Measurements from ENCODE around the gene CCDC106.

Gene CCDC106

GRCh38 chr19:55650602-55651230, 2.7 kb downstream of the CCDC106 start:
- DNase-seq (ENCODE audit: low spot score), result no peak

DNA sequence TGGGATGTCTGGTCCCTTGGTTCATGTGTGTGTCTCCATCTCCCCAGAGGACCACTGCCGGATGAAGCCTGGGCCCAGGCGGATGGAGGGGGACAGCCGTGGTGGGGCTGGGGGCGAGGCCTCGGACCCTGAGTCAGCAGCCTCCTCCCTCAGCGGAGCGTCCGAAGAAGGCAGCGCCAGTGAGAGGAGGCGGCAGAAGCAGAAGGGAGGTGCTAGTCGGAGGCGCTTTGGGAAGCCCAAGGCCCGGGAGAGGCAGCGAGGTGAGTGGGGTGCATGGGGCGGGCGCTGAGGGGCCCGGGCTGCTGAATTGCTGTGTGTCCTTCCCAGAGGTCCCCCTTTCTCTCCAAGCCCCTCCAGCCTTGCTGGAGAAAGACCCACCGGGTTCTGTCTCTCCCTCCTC, 3.2 kb downstream of the CCDC106 start:
- DNase-seq (ENCODE audit: low spot score), result no peak

- DNase-seq (ENCODE audit: low spot score), result no peak
These were observed 4.5 kb downstream of the CCDC106 start for GRCh38 chr19:55652311-55653128.

DNA sequence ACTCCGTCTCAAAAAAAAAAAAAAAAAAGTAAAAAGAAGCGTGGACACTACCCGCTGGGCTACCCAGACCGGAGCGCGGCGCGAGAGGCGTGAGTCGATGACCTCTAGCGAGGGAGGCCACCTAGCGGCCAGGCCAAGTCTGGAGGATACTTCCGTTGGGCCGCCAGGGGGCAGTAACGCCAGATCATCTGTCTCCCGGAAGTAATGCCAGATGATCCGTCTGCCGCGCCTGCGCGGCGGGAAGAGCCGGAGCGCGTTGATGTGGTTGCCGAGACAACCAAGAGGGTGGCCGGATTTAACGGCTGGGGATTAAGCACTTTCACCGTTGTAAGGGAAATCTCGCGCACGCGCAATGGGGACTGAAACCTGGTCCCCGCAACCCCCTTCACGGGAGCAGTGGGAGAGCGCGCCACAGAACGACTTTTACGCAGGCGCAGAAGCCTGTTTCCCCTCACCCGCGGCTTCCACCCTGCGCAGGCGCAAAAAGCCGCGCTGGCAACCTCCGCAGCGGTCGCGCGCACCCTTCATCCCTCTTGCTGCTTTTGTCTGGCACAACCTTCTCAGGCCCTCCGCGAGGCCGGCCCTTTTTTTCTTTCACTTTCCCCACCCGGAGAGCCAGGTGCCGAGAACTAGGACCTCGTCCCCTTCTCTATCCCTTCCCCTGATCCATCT, 5.8 kb downstream of the CCDC106 start:
- peak; percentile 99 for DNase-seq (ENCODE audit: low spot score)

DNA sequence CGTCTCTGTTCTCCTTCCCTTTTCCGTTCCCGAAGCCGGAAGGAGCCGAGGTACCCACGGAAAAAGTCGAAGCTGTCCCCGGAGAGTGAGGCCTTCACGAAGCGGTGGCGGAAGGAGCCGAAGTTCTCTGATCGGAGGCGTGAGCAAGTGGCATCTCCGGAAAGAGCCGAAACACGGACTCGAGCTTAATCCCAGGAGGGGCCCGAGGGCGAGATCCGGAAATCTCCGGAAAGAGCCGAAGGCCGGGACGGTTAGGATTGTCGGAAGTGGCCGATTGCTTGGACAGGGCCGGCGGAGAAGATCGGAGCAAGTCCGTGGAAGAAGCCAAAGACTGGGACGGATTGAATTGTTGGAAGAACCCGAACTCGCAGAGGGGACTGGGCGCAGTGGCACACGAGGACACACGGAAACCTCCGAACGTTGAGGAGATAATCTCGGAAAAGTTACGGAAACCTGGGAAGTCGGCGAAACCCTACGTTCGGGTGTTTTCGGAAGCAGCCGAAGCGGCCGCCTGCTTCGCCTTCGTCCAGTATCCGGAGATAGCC, 6.4 kb downstream of the CCDC106 start:
- DNase-seq (ENCODE audit: low spot score), result peak; percentile 100

DNA sequence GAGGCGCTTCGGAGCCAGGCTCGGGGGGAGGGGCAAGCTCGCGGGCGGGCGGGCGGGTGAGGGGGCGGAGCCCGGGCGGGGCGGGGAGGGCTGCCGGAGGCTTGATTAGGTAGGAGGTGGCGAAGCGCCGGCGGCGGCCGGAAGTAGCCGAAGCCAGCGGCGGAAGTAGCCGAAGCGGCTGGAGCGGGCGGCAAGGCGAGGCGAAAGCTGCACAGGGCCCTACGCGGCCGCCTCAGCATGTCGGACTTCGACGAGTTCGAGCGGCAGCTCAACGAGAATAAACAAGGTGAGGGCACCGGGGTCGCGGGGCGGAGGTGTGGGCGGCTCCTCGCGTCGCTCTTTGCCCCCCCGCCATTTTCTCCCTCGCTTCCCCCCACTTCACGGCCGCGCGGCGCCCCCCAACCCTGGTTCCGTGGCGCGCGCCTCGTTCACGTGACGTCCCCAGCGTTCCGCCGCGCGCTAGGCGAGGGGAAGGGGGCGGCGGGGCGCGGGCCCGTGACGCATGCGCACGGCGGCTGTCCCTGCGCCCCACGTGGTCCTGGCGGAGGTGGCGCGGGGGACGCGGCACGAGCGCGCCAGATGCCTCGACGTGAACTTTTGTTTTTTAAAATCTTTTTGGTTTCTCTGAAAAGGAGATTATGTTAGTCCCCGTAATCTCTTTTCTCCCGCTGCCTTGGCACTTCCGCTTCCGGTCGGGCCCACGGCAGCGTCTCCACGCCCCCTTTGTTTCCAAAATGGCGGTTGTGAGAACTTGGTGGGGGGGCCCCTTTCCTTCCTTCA, 7.0 kb downstream of the CCDC106 start, which contains the start of gene U2AF2:
TSS of gene U2AF2 (plus strand) at position 168 of the 780 bp plus-strand sequence. CDS start at position 238, 70 bp downstream.
- peak; percentile 96 for DNase-seq (ENCODE audit: low spot score)

DNA sequence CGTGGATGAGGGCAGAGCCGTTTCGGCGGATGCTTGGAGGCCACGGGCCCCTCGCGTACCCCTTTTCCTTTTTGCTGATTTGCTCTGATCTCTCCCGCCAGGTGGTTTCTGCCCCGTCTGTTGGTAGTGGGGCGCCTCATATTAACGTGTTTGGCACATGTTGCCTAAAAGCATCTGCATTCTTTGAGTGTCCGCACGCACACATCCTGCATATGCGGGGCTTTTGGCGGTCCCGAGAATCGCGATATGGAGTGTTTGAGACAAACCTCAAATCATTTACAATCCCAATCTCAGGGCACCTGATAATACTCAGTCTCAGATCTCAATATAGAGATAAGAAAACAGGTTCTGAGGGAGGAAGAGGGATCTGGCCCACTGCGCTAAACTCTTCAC, 7.6 kb downstream of the CCDC106 start:
- DNase-seq (ENCODE audit: low spot score), result no peak

DNA sequence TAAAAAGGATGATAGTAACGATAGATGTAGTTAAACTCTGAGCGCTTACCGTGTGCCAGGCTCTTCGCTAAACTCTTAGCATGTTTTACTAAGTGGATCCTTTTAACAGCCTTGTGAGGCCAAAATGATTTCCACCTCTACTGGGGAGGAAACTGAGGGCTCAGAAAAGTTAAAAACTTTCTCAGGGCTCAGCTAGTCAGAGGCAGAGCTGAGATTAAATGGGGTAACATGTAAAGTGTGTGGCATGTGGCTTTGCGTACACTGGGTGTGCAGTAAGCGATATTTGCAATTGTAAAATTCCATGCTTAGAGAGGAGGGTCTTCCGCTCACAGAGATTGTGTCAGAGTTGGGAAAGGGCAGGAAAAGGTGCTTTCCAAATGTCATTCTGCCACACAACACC, 8.5 kb downstream of the CCDC106 start:
- no peak for DNase-seq (ENCODE audit: low spot score)

DNA sequence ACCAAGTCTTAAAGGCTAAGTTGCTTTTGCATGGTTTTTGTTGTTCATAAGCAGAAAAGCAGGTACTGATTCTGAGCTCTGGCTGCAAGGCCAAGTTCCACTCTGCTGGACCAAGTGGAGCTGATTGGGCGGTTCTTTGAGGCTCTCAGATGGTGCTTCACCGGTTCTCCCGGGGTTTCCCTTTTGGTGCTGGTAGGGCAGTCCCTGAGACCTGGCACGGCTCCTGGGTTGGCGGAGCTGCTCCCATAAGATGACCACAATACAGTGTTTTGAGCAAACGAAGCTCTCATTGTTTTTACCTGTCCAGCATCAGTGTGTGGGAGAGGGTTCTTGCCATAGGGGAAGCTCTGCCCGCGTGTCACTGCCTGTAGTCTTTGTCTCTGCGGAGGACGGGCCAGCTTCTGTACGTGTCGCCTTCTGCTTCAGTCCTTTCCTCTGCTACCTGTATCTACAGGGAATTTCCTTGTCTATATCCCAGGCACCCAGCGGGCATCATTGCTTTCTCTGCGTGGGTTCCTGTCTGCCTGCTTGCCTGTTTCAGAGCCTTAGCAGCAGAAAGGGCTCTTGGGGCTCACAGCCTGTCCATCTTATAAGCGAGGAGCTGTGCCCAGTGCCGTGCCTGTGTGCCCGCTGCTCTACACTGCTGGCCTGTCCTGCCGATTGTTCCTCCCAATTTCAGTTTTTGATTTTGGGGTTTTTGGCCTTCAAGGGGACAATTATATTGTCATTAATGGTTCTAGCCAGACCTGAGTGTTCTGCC, 9.2 kb downstream of the CCDC106 start:
- no peak for DNase-seq (ENCODE audit: low spot score)

DNA sequence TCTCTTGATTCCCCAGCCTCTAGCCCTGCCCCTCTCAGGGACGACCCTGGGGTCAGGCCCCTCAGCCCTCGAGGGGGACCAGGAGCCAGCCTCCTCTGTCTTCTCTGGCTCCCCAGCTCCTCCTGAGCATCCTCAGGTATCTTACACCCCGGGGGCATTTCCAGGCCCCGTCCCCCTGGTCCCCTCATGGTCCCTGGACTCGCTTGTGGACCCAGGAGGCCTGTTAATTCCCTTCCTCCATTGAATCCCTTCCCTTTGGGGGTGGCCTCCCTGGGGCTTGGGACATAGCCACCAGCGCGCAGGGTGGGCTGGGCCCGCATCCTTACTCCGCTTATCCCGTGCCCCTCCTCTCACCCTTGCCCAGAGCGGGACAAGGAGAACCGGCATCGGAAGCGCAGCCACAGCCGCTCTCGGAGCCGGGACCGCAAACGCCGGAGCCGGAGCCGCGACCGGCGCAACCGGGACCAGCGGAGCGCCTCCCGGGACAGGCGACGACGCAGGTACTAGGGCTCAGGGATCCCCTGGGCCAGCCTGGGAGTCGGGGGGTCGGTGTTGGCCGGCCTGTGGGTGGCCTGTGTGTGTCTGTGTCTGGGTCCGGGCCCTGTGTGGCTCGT, 10.9 kb downstream of the CCDC106 start:
- DNase-seq (ENCODE audit: low spot score), result no peak

DNA sequence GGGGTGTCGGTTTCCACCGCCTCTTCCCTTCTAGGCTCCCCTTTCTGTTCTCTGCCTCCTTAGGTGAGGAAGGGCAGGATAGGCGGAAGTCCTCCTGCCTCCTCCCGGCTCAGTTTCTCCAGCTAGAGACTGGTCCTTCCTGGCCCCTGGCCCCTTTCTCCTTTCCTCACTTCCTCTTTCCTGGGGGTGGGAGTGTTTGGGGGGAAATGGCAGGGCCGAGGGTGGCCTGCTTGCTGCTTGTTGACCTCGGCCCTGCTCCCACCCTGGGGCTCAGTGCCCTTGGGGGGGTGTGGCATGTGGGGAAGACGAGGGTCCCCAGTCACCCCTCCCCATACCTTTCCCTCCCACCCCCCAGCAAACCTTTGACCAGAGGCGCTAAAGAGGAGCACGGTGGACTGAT, 11.8 kb downstream of the CCDC106 start:
- DNase-seq (ENCODE audit: low spot score), result no peak

DNA sequence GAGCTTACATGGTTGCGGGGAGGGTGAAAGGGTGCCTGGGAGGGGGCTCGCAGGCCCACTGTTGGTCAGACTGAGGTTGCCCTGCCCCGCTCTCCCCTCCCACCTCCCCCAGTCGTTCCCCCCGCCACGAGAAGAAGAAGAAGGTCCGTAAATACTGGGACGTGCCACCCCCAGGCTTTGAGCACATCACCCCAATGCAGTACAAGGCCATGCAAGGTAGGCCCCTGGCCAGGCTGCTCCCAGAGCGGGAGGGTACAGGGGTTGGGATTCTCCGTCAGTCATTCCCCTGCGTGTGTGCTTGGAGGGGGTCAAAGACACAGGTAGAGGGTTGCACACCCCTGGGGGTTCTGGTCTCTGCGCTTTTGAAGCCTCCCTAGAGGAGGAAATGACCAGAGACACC, 12.4 kb downstream of the CCDC106 start:
- no peak for DNase-seq (ENCODE audit: low spot score)

- no peak for DNase-seq (ENCODE audit: low spot score)
These were observed 13.0 kb downstream of the CCDC106 start for GRCh38 chr19:55660991-55661390.

DNA sequence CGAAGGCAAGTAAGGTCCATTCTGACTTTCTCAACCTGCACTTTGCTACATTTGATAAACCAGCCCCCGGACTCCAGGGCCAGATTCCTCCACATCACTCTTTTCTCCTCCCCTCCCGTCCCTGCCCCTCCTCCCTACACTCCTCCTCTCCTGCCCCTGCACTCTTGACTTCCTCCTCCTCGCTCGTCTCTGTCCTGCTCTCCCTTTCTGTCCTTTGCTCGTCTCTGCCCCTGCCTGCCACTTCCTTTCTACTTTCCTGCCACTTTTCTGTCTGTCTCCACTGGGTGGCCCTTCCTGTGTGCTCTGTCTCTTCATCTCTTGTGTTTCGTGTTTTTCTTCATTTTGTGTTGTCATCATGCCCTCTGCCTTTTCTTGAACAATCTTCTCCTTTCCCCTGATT, 13.8 kb downstream of the CCDC106 start:
- DNase-seq (ENCODE audit: low spot score), result no peak

GRCh38 chr19:55663846-55664536, 16.0 kb downstream of the CCDC106 start:
- DNase-seq (ENCODE audit: low spot score), result no peak

DNA sequence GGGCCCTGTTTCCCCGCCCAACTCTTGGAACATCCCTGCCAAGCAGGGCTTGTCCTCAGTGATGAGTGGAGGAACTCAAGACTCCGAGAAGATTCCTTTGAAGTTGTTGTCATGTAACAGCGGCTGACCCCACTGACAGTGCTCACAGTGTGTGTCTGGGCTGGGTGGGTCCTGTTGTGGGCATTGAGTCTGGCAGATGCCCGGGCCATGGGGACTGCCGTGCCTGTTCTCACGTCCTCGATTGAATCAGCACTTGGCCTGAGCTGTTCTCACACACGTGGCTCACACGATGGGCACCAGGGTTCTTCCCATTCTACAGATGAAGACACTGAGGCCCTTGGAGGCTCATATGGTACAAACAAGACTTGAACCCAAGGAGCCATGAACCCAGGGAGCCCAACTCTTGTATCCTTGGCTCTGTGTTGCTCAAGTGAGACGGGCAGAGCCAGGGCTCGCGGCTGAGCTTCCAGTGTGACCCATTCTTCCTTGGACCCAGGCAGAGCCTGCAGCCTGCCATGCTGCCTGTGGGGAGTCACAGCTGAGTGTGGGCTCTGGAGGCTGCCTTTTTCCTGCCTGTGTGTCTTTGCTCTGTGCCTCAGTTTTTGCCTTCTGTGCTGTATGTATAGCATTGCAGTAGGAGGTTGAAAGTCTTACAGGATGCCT, 18.5 kb downstream of the CCDC106 start:
- no peak for DNase-seq (ENCODE audit: low spot score)

GRCh38 chr19:55667006-55667381, 19.0 kb downstream of the CCDC106 start:
- no peak for DNase-seq (ENCODE audit: low spot score)

DNA sequence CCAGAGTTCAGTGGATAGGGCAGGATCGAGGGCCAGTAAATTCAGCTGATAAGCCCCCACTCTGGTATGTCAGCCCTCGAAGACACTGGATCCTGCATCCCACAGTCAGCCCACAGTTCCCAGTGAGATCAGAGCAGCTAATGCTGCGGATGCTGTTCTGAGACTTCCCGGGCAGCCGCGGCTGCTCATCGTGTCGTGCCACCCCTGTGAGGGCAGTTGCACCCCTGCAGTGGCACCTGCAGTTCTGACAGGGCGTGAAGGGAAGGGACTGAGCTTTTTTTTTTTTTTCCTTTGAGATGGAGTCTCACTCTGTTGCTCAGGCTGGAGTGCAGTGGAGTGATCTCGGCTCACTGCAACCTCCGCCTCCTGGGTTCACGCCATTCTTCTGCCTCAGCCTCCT, 19.5 kb downstream of the CCDC106 start:
- no peak for DNase-seq (ENCODE audit: low spot score)

- DNase-seq (ENCODE audit: low spot score), result peak; percentile 75
These were observed 19.9 kb downstream of the CCDC106 start for GRCh38 chr19:55667958-55668357.

All from SW480 (cell line).